A549 (cell line): Measurements from ENCODE around the gene WDR26.

Experiments used
- BHLHE40 ChIP-seq: IDR thresholded peaks from 2 replicates; pipeline ENCODE4 v1.6.1; 2012; ENCODE audit warnings: low read depth, low read length, inconsistent platforms
- CHD2 ChIP-seq: fragments of 150-350 bp; IDR thresholded peaks from 2 replicates; pipeline ENCODE4 v1.6.1; 2014; ENCODE audit warnings: low read length; ENCODE audit not compliant: partially characterized antibody
- CTCF ChIP-seq: fragments of >200 bp; sonication (Bioruptor Twin); formaldehyde crosslinking; IDR thresholded peaks from 3 replicates; pipeline ENCODE4 v1.5.1; 2016
- EP300 ChIP-seq, 2 experiments: fragments of >200 bp; sonication (Bioruptor Twin); formaldehyde crosslinking; IDR thresholded peaks; 2 replicates in 1 of 2; 3 replicates in 1 of 2; pipeline ENCODE4 v1.6.1; 2016 to 2017
- ESRRA ChIP-seq: fragments of 150-350 bp; IDR thresholded peaks from 2 replicates; pipeline ENCODE4 v1.6.1; 2014; ENCODE audit warnings: mild to moderate bottlenecking, low read length, borderline replicate concordance
- JUNB ChIP-seq: fragments of >200 bp; sonication (Bioruptor Twin); formaldehyde crosslinking; IDR thresholded peaks from 2 replicates; pipeline ENCODE4 v1.6.1; 2016
- MYC ChIP-seq: IDR thresholded peaks from 2 replicates; pipeline ENCODE4 v1.6.1; 2012; ENCODE audit warnings: mild to moderate bottlenecking, inconsistent platforms, low read length, improper control_type of control experiment, borderline replicate concordance
- POLR2A ChIP-seq: IDR thresholded peaks from 2 replicates; pipeline ENCODE4 v1.6.1; 2012; ENCODE audit warnings: mild to moderate bottlenecking, low read length
- POLR2AphosphoS2 ChIP-seq: conservative IDR thresholded peaks from 2 replicates; pipeline ENCODE4 v1.6.1; 2012; ENCODE audit warnings: low read length, improper control_type of control experiment, inconsistent platforms
- RAD21 ChIP-seq, 2 experiments: fragments of >200 bp in 1 of 2; sonication (Bioruptor Twin) in 1 of 2; formaldehyde crosslinking in 1 of 2; IDR thresholded peaks in 1 of 2; conservative IDR thresholded peaks in 1 of 2; 2 replicates in 1 of 2; 3 replicates in 1 of 2; pipeline ENCODE4 v1.6.1; 2012 to 2018; ENCODE audit warnings: inconsistent platforms in 1 of 2
- RFX5 ChIP-seq: fragments of 450-650 bp; IDR thresholded peaks from 2 replicates; pipeline ENCODE4 v1.7.1; 2014; ENCODE audit warnings: antibody characterized with exemption, mild to moderate bottlenecking, moderate library complexity
- SMC3 ChIP-seq: fragments of >200 bp; sonication (Bioruptor Twin); formaldehyde crosslinking; IDR thresholded peaks from 3 replicates; pipeline ENCODE4 v1.6.1; 2018; ENCODE audit warnings: inconsistent platforms
- TP53 ChIP-seq: fragments of 250-450 bp; sonication (Bioruptor Pico); IDR thresholded peaks from 2 replicates; pipeline ENCODE4 v1.5.0; 2021; ENCODE audit warnings: mild to moderate bottlenecking, moderate library complexity

GRCh38 chr1:224438989-224439388 lies 4.4 kb upstream of the WDR26 start:
- no peak for TF ChIP-seq POLR2A
- no peak for TF ChIP-seq CTCF
- no peak for TF ChIP-seq TP53 (CRISPR knock-in tag)
- no peak for TF ChIP-seq SMC3
- TF ChIP-seq MYC, result no peak
- no peak for TF ChIP-seq POLR2AphosphoS2
- TF ChIP-seq EP300 (IDR thresholded peaks at IDR 0.05), result no peak
- TF ChIP-seq RAD21 (conservative IDR thresholded peaks at IDR 0.05 in 1 of 2, IDR thresholded peaks at IDR 0.05 in 1 of 2), result no peak
- TF ChIP-seq BHLHE40, result no peak
- no peak for TF ChIP-seq ESRRA
- no peak for TF ChIP-seq CHD2
- TF ChIP-seq JUNB, result no peak
- TF ChIP-seq RFX5, result no peak
